ENCODE measurements around the gene ISG15.
"Not testable (repeated sequence)": the region's sequence is repeated elsewhere in the genome, so short reads cannot be mapped to it uniquely, and the experiment has no call there.

ISG15 gene

GRCh38 chr1:1026599-1027413, 13.5 kb downstream of the ISG15 start:
- in situ Hi-C loops (cut with MboI; ENCODE audit: low sequenced_read_pairs), result no loop called here

GRCh38 chr1:1027791-1028190, 14.5 kb downstream of the ISG15 start:
- in situ Hi-C loops (cut with MboI; ENCODE audit: low sequenced_read_pairs), result no loop called here

DNA sequence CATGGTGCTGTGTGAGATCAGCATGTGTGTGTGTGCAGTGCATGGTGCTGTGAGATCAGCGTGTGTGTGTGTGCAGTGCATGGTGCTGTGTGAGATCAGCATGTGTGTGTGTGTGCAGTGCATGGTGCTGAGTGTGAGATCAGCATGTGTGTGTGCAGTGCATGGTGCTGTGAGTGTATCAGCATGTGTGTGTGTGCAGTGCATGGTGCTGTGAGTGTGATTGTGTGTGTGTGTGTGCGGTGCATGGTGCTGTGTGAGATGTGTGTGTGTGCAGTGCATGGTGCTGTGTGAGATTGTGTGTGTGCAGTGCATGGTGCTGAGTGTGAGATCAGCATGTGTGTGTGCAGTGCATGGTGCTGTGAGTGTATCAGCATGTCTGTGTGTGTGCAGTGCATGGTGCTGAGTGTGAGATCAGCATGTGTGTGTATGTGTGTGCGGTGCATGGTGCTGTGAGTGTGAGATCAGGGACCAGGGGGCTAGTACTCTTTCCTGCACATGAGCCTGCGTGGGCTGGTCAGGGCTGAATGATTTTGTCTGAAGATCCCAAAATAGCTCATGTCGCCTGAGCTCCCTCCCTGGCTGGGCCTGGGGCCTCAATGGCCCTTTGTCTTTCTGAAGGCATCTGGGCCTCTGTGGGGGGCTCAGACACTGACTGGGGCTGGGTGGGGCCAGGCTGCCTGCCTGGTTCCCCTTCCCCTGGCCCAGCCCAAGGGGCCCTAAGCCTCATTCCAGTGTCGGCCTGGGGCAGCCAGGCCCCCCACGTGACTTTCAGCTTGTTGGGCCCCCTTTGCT, 17.8 kb downstream of the ISG15 start:
- in situ Hi-C loops (cut with MboI; ENCODE audit: low sequenced_read_pairs), result not testable (repeated sequence)

- in situ Hi-C loops (cut with MboI; ENCODE audit: low sequenced_read_pairs), result no loop called here
Measured at GRCh38 chr1:1031659-1032235, 18.4 kb downstream of the ISG15 start.

DNA sequence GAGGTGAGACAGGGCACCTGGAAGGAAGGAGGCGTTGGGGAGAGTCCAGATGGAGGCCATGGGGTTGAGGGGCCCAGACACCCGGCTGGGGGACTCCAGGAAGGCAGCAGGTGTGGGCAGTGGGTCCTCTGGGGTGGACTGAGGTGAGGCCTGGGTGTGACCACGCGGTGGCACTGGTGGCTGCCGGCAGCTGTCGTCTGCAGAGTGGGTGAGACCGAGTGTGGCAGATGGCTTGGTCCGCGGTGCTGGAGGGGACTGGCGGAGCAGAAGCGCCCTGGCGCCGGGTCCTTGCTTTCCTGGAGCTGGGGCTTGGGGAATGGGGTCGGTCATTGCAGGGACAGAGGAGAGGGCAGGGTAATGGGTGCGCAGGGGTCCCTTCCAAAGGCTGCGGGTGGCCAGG, 19.1 kb downstream of the ISG15 start:
- in situ Hi-C loops (cut with MboI; ENCODE audit: low sequenced_read_pairs), result no loop called here

- in situ Hi-C loops (cut with MboI; ENCODE audit: low sequenced_read_pairs), result no loop called here
Measured at GRCh38 chr1:1033009-1033587, 19.8 kb downstream of the ISG15 start.

DNA sequence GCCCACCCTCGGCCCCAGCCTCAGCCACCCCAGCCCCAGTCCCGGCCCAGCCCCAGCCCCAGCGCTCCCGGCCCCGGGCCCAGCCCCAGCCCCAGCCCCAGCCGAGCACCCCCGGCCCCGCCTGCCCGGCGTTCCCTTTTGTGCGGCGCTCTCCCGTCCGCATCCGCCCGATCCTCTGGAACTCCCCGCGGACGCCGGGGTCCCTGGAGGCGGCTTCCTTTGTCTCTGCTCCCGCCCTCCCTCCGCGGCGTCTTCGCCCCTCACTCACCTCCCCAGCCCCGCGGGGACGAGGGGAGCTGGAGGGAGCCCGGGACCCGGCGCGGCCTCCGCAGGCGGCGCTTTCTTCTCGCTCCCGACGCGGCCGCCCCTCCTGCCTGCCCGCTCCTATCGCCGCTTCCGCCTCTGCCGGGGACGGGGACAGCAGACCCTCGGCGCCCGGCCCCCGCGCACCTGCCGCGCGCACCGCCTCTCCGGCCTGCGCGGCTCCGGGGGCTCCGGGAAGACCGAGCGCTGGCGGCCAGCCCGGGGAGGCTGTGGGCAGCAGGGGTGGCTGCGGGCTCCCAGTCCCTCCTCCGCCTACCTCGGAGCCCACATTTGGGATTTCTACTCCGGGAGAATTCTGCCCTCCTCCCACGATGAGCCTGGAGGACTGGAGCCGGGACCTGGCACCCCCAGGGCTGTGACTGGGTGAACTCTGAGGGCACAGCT, 20.6 kb downstream of the ISG15 start:
- in situ Hi-C loops (cut with MboI; ENCODE audit: low sequenced_read_pairs), result no loop called here

GRCh38 chr1:1034439-1034781, 21.1 kb downstream of the ISG15 start:
- in situ Hi-C loops (cut with MboI; ENCODE audit: low sequenced_read_pairs), result no loop called here

GRCh38 chr1:1035291-1035943, 22.1 kb downstream of the ISG15 start:
- in situ Hi-C loops (cut with MboI; ENCODE audit: low sequenced_read_pairs), result no loop called here

DNA sequence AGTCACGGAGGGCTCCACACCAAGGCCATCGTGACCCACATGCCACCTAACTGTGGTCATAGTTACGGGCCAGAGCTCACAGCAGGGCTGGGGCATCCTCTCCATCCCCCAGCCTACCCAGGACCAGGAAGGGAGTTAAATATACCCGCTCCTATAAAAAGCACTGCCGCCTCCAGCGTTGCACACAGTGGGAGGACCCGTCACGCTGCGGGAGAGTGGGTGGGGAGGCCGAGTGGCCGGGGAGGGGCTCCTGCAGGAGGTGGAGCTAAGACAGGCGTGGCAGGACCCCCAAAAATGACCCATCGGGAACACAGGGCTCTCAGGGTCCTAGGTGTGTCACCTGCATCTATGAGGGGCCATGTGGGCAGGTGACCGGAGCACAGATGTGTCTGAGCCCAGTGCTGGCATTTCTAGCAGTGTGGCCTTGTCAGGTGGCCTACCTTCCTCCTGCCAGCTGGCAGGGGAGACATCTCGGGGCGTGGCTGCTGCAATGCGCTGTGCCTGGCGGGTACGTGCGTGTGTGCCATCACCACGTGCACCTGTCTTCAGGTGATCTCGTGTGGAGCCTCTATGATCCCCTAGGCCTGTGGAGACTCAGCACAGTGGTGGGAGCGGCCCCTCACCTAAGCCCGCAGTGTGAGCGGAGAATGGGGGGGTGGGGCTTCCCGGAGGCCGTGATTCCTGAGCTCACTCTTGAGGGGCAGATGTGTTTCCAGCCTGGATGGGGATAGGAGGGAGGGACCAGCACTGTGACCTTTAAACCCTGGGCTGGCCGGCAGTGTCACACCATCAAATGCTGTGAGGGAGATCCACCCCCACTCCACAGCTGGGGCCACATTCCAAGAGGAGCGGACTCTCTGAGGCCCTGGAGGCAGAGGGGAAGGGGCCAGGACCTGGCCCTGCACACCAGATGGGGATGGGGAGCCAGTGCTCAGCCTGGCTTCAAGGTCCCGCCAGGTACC, 24.4 kb downstream of the ISG15 start:
- in situ Hi-C loops (cut with MboI; ENCODE audit: low sequenced_read_pairs), result no loop called here

DNA sequence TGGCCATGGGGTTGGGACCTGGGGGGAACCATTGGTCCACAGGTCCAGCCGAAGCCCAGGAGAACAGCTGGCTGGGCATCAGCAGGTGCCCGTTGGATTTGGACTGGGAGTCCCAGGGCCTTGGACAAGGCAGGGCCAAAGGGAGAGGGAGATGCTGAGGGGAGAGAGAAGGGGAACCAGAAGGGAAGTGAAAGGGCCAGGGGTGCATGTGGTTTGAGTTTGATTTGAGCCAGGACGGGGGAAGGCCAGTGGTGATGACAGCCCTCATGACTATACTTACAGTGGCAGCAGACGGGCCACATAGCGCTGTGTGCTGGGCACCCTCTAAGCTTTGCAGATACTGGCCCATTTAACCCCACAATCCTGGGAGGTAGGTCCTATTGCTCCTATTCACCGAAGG, 25.4 kb downstream of the ISG15 start:
- in situ Hi-C loops (cut with MboI; ENCODE audit: low sequenced_read_pairs), result no loop called here

- in situ Hi-C loops (cut with MboI; ENCODE audit: low sequenced_read_pairs), result no loop called here
Measured at GRCh38 chr1:1039145-1039910, 26.0 kb downstream of the ISG15 start.

GRCh38 chr1:1040004-1040991, 27.0 kb downstream of the ISG15 start:
- in situ Hi-C loops (cut with MboI; ENCODE audit: low sequenced_read_pairs), result no loop called here

DNA sequence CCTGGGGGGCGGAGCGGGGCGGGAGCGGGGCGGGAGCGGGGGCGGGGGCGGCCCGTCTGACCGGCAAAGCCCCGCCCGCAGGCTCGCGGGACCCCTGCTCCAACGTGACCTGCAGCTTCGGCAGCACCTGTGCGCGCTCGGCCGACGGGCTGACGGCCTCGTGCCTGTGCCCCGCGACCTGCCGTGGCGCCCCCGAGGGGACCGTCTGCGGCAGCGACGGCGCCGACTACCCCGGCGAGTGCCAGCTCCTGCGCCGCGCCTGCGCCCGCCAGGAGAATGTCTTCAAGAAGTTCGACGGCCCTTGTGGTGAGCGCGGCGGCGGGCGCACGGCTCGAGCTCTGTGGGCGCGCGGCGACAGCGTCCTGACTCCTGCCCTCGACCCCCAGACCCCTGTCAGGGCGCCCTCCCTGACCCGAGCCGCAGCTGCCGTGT, 27.8 kb downstream of the ISG15 start:
- in situ Hi-C loops (cut with MboI; ENCODE audit: low sequenced_read_pairs), result no loop called here

- in situ Hi-C loops (cut with MboI; ENCODE audit: low sequenced_read_pairs), result no loop called here
Measured at GRCh38 chr1:1041873-1042272, 28.6 kb downstream of the ISG15 start.

DNA sequence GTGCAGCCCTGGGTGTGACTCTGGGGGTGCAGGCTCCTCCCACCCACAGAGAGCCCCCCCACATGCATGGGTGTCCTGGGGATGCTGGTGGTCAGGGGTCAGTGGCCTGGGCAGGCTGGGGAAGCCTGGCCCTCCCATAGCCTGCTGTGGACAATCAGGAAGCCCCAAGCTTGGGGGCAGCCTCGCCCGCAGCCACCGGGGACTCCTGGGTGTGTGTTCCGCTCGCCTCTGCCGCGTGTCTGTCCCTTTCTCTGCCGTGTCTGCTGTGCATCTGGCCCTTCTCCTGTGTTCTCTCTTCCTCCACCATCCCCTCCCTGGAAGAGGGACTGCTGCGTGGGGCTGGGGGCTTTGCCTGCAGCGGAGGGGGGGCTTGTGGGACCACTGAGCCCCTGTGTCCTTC, 29.5 kb downstream of the ISG15 start:
- in situ Hi-C loops (cut with MboI; ENCODE audit: low sequenced_read_pairs), result no loop called here

DNA sequence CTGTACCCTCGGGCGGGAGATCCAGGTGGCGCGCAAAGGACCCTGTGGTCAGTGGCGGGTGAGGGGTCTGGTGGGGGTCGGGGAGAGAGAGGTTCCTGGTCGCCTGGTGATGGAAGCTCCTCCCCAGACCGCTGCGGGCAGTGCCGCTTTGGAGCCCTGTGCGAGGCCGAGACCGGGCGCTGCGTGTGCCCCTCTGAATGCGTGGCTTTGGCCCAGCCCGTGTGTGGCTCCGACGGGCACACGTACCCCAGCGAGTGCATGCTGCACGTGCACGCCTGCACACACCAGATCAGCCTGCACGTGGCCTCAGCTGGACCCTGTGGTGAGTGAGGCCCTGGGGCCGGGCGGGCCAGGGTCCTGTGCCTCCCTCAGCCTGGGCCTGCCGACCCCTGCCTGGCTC, 30.1 kb downstream of the ISG15 start:
- in situ Hi-C loops (cut with MboI; ENCODE audit: low sequenced_read_pairs), result no loop called here
